DMS 273 (cell line): Measurements from ENCODE around the gene SLC37A1.
"Not testable (repeated sequence)": the region's sequence is repeated elsewhere in the genome, so short reads cannot be mapped to it uniquely, and the experiment has no call there.

ENCODE experiments used
- DNase-seq: peaks from one replicate; lab custom pipeline; 2025; ENCODE audit not compliant: unreplicated experiment; lab: John Stamatoyannopoulos, UW

The SLC37A1 gene

DNA sequence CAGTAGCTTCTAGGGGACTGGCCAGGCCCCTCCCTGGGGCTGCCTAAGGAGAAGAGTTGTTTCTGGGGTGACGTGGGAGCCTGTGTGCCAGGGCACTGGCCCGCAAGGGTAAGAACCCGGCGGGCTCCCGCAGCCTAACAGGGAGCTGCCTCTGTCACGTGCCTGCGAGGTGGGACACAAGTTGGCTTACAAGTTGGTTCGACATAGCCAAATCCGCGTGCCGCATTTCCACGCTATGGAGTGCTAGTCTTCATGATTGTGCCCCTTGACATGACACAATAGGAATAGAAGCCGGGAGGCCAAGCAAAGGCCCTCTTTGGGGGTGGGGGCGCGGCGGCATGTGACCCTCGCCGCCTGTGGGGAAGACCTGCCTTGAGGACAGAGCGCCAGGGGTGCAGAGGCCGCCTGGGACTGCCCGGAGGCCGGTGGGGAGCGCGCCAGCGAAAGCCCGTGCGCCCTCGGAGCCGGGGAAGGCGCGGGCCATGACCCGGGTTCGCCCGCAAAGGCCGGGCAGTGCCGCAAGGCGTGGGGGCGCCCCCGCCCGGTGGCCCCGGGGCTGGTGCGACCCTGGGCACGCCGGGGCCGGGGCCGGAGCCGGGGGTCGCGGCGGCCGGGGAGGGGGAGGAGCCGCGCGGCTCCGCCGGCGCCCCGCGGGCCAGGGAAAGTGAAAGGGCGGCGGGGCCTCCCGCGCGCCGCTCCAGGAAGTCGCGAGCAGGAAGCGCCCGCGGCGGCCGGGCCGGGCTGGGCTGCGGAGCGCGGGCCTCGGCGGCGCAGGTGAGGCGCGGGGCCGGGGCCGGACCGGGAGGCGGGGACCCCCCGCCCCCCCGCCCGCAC lies at the start of gene SLC37A1:
Gene SLC37A1, plus strand, starts transcription at position 702 of the 834 bp plus-strand sequence. CDS start 4,603 bp downstream, outside the sequence.
- peak; percentile 59 for DNase-seq

DNA sequence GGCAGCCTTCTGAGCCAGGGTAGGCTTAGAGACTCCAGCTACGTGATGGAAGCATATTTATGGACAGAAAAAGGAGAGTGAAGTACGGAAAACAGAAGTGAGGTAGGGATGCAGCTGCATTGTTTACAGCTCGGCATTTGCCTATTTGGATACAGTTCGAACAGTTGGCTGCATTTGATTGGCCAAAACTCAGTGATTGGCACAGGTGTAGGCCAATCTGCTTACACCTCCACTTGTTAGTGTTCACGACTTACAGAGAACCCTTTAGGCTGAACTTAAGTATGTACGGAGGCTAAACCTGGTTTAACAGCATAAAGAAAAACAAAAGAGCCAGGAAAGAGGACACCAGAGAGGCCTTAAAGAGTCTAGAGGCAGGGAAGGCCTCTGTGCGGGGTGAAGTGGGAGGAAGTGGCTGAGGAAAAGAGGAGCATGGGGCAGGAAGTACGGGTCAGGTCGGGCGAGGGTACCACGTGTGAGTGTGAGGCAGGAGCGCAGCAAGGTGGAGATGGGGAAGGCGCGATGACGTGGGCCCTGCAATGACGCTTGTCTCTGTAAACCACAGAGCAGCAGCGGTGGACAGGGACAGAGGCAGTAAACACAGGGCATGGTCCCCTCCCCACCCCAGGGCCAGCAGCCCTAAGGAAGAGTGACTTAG lies 49.7 kb upstream of the SLC37A1 start:
- peak; percentile 52 for DNase-seq

- DNase-seq: peak; percentile 13
Measured at GRCh38 chr21:42465008-42465802, 48.4 kb upstream of the SLC37A1 start.

DNA sequence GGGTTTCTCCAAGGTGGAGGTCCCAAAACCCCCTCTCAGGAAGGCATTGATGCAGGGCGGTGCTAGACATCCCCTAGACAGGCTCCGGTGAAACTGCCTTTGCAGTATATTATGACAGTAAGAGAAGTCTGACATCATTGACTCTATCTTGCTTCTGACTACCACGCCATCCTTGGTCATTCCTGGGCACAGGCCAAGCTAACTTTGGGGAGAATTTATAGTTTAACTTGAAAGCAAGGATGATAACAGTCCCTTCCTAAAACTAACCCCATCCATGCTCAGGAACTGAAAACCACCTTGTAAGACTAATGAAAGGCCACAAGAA lies 47.9 kb upstream of the SLC37A1 start:
- no peak for DNase-seq

DNA sequence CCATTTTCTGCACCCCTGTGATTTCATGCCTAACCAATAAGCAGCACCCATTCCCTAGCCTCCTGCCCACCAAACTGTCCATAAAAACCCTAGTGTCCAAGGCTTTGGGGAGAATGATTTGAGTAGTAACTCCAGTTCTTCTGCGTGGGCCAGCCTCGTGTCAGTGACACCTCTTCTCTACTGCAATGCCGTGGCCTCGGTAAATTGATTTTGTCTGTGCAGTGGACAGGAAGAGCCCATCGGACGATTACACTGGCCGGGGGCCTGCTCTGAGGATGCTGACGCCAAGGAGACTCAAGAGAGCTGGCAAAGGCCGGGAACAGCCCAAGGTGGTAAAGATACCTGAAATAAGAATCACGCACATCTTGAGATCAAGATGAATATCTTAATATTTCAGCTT lies 47.0 kb upstream of the SLC37A1 start:
- DNase-seq: no peak

- peak; percentile 13 for DNase-seq
Measured at GRCh38 chr21:42467140-42467983, 46.3 kb upstream of the SLC37A1 start.

DNA sequence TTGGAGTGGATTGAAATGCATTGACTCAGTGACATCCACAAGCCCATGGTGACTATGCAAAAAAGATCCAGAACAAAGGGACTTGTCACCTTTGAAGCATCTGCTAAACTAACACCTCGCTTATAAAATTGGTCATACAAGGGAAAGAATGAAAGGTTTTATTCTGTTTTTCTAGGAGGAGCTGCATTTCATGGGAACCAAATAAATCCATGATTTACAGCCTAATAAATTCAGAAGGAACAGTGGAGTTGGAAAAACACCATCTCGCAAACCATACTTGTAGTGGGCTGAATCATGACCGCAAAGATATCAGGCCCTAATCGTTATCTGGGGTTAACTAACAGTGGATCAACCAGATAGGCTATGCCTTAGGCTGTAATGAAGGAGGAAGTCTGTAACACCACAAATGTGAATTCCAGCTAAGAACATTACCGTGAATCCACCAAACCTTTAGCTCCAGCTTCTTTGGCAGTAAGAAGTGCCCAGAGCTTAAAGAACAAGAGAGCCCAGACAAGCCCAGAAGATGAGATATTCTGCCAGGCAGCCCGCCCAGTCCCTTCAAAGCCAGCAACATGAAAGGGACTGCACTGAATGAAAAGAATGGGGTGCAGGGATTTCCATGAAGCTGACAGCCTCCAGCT lies 45.0 kb upstream of the SLC37A1 start:
- no peak for DNase-seq

DNA sequence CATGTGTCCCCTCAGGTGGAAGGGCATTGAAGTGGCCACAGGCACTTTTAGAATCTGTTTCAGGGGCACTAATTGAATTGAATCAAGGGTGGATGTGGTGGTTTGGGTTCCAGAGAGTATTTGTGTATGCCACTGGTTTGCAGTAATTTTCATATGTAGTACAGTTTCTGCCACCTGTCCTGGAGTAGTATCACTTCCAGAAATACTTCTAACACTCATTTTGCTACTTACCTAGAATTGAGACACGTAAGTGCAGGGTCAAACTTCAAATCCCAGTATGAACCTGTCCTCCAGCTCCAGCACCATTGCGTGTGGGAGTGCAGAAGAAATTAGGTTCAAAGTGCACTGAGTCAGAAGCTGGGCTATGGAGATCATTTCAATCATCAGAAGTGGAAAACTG lies 44.4 kb upstream of the SLC37A1 start:
- no peak for DNase-seq

DNA sequence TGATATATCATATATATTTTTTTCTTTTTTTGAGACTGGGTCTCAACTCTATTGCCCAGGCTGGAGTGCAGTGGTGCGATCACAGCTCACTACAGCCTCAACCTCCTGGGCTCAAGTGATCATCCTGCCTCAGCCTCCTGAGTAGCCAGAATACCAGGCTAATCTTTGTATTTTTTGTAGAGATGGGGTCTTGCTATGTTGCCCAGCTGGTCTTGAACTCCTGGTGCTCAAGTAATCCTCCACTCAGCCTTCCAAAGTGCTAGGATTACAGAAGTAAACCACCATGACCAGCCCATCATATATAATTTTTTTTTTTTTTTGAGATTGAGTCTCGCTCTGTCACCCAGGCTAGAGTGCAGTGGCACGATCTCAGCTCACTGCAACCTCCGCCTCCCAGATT lies 43.9 kb upstream of the SLC37A1 start:
- not testable (repeated sequence) for DNase-seq

- DNase-seq: no peak
Measured at GRCh38 chr21:42471206-42471605, 42.4 kb upstream of the SLC37A1 start.

- no peak for DNase-seq
Measured at GRCh38 chr21:42471716-42472330, 41.8 kb upstream of the SLC37A1 start.

GRCh38 chr21:42472521-42472920 lies 41.1 kb upstream of the SLC37A1 start:
- DNase-seq: no peak

DNA sequence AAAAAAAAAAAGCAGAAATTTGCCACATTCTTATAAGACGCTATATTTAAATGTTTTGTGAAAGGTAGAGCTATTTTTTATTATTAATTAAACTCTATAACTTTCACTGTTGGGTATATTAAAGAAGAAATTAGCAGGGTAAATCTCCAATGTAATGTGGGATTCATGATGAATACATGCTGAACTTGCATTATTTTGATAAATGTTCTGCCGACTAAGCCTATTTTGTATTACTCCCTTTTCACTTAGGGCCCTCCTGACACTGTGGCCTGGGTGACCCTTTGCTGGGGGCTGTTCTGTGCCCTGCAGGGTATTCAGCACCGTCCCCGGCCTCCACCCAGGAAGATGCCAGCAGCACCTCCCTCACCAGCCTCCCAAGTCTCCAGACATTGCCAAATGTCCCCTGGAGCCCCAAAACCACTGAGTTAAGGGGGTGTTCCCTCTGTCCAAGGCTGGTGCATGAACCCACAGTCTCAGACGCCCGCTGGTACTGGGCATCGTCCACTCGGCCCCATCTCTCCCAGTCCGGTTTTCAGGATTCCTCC lies 40.1 kb upstream of the SLC37A1 start:
- DNase-seq: no peak

GRCh38 chr21:42474043-42474831 lies 39.4 kb upstream of the SLC37A1 start:
- peak; percentile 39 for DNase-seq

DNA sequence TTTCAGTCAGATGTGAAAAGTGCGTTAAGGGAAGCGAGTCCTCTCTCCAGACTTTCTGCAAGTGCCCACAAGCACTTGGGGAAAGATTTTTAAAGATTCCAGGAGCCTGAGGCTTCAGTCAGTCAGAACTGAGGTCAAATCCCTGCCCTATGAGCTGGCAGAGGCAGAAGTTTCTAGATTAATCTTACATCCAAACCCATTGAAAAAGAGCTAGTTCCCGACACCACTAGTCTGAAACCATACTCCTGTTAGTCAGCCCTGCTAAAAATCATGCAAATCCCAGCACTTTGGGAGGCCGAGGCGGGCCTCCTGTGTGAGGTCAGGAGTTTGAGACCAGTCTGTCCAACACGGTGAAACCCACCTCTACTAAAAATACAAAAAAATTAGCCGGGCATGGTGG lies 38.6 kb upstream of the SLC37A1 start:
- DNase-seq: no peak

DNA sequence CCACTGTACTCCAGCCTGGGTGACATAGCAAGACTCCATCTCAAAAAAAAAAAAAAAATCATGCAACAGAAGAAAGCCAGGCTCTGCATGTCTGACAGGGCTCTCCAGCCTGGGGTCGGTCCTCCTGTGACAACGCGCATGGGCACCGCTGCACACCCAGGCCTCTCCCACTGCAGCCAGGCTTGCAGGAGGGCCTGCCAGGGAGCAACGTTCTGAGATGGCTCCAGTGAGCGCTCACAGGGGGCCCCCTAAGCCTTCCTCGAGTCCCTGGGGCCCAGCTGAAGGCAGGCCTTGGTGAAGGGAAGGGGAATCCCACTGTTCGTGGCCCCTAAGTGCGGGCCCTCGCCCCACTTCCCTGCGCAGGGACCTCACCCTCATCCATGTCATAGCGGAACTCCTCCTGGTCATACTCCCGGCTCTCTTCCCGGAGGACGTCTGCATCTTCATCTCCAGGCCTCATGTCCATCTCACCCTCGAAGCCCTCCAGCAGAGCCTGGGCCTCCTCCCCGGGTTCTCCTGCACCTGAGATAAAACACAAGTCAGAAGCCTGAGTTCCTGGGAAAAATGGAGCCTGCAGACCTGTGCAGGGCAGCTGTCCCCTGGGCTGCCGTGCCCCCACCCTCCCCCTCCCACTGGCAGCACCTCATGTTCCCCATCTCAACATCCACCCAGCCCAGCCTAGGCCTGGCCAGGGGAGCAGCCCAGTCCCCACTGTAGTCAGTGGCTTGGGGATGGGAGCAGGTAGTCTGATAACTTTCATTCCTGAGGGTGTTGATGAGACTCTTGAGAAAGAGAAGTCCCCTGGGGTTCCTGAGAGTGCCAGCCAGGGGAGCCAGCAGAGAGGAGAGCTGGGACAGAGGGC lies 37.9 kb upstream of the SLC37A1 start:
- no peak for DNase-seq

GRCh38 chr21:42476388-42477331 lies 37.0 kb upstream of the SLC37A1 start:
- no peak for DNase-seq
